Spleen (tissue), 7 donors: Measurements from ENCODE around the gene CCDC38.

ENCODE experiments used
- CTCF ChIP-seq, 11 experiments: fragments of 200-600 bp in 7 of 11; fragments of 450-650 bp in 4 of 11; sonication (generic) in 4 of 11; IDR thresholded peaks in 8 of 11; conservative IDR thresholded peaks in 3 of 11; 1 replicate in 7 of 11; 2 replicates in 4 of 11; pipeline versions ENCODE4 v1.4.0 to v1.8.0; 2016 to 2021; ENCODE audit warnings: antibody characterized with exemption in 11 of 11, inconsistent platforms in 4 of 11, mild to moderate bottlenecking in 1 of 11
- POLR2A ChIP-seq, 3 donors: fragments of 450-650 bp; IDR thresholded peaks; one replicate each; pipeline ENCODE4 v1.5.1; 2017; ENCODE audit warnings: antibody characterized with exemption in 3 of 3, mild to moderate bottlenecking in 1 of 3
- donor health status: DM: no; HTN: no; CAD: no; lungs with moderate emphysema.
- donor health status: DM: no; HTN: no; CAD: no.
- donor health status: DM: no; HTN: no; CAD: no.

DNA sequence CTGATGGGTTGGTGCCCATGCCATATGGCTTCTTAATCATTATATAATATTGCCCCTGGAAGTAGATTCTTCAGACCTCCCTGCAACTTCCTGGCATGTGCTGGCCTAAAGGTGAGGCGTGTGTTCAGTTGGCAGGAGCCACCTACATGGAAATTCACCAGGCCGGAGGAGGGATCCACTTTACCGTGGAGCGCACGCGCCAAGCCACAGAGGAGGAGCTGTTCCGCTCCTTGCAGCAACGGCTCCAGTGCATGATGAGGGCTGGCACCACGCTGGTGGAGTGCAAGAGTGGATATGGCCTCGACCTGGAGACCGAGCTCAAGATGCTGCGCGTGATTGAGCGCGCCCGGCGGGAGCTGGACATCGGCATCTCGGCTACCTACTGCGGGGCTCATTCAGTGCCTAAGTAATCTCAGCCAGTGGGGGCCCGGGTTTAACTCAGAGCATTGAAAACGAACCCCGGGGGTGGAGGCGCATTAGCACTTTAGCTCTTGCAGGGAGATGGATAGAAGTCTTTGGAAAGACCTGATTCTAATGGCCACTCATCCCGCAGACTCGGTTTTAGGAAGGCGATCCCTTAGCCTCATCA lies 14.2 kb upstream of the CCDC38 start:
- TF ChIP-seq CTCF (IDR thresholded peaks at IDR 0.05 in 8 of 11, conservative IDR thresholded peaks at IDR 0.05 in 3 of 11) (no peak), POLR2A (IDR thresholded peaks at IDR 0.05) (no peak)
